Thoracic aorta (tissue), 2 donors: ENCODE data around the gene RASAL2. TPM values are rescaled to one million over a fixed set of nuclear protein-coding genes. Genes with fewer than 3 reads are reported as not detected.
"Not testable (repeated sequence)": the region's sequence is repeated elsewhere in the genome, so short reads cannot be mapped to it uniquely, and the experiment has no call there.

Source experiments
- ATAC-seq: fragments of 150-250 bp; one replicate; pipeline ENCODE4 v1.8.0; 2017; ENCODE audit warnings: low read depth; ENCODE audit not compliant: insufficient number of reproducible peaks, low FRiP score
- DNase-seq: peaks from one replicate; pipeline ENCODE4 v3.0.0-alpha.2; 2020; ENCODE audit warnings: low spot score
- H3K27ac ChIP-seq, 2 donors: fragments of 200-600 bp; sonication (generic); 1 replicate in 1 of 2; 2 replicates in 1 of 2; pipeline ENCODE4 v1.5.1; 2016; ENCODE audit warnings: mild to moderate bottlenecking in 2 of 2, moderate library complexity in 2 of 2
- H3K27me3 ChIP-seq: fragments of 200-600 bp; sonication (generic); replicated peaks from 2 replicates; pipeline ENCODE4 v1.6.0; 2016; ENCODE audit warnings: mild to moderate bottlenecking; ENCODE audit not compliant: insufficient read depth
- H3K36me3 ChIP-seq: fragments of 200-600 bp; sonication (generic); one replicate; pipeline ENCODE4 v1.5.1; 2016
- H3K4me1 ChIP-seq, 2 donors: fragments of 200-600 bp; sonication (generic); 1 replicate in 1 of 2; 2 replicates in 1 of 2; pipeline versions ENCODE4 v1.5.1 to v1.6.0; 2016; ENCODE audit warnings: low read depth in 2 of 2, mild to moderate bottlenecking in 1 of 2; ENCODE audit not compliant: control insufficient read depth in 1 of 2
- H3K4me3 ChIP-seq: fragments of 200-600 bp; sonication (generic); 2 replicates; pipeline ENCODE4 v1.5.1; 2016; ENCODE audit warnings: mild to moderate bottlenecking
- H3K9me3 ChIP-seq: fragments of 200-600 bp; sonication (generic); 2 replicates; pipeline ENCODE4 v1.5.1; 2016
- CTCF ChIP-seq: fragments of 200-600 bp; sonication (generic); IDR thresholded peaks from one replicate; pipeline ENCODE4 v1.5.1; 2019; ENCODE audit warnings: antibody characterized with exemption
- total RNA-seq, 2 donors: library from RNA; depleted of rRNA; stranded (reverse); fragments of >200 nt; gene quantifications; one replicate each; pipeline versions ENCODE4 v1.1.0 to v1.2.3, GENCODE V29; 2016

Gene RASAL2
- total RNA-seq, 2 donors from 2014 or later = 38.0 to 45.1 TPM

- no peak overlapping the region for H3K4me3 ChIP-seq
- DNase-seq (no peak), ATAC-seq (no peak)
- H3K36me3 ChIP-seq = no peaks in the 10 kb centered on the region
- H3K4me1 ChIP-seq = peaks cover 16 to 18% of the 10 kb centered on the region in 2 donors
- no peak overlapping the region for H3K27ac ChIP-seq
- no peaks in the 10 kb centered on the region for H3K9me3 ChIP-seq
- no peaks in the 10 kb centered on the region for H3K27me3 ChIP-seq
- no peak for TF ChIP-seq CTCF
These were observed 5.3 kb upstream of the RASAL2 start for GRCh38 chr1:178088651-178089050.

GRCh38 chr1:178091454-178091853 lies 2.5 kb upstream of the RASAL2 start:
- H3K36me3 ChIP-seq, H3K9me3 ChIP-seq, H3K27me3 ChIP-seq, H3K4me3 ChIP-seq, H3K27ac ChIP-seq, ATAC-seq, DNase-seq: not testable (repeated sequence)
- peaks cover 12 to 19% of the 10 kb centered on the region in 2 donors for H3K4me1 ChIP-seq

- ATAC-seq (no peak), DNase-seq (no peak)
- Histone ChIP-seq H3K4me3 (no peak overlapping the region), H3K27ac (peak overlapping the region in 1 of 2 donors; percentile 94), H3K9me3 (no peaks in the 10 kb centered on the region), H3K4me1 (peaks cover 11 to 17% of the 10 kb centered on the region in 2 donors), H3K36me3 (no peaks in the 10 kb centered on the region), H3K27me3 (no peaks in the 10 kb centered on the region)
- TF ChIP-seq CTCF = no peak
These were observed 1.7 kb upstream of the RASAL2 start for GRCh38 chr1:178091986-178092745.

GRCh38 chr1:178092878-178093493 lies 918 bp upstream of the RASAL2 start:
- Histone ChIP-seq H3K4me1 (peaks cover 17 to 23% of the 10 kb centered on the region in 2 donors), H3K9me3 (no peaks in the 10 kb centered on the region), H3K27me3 (no peaks in the 10 kb centered on the region), H3K36me3 (no peaks in the 10 kb centered on the region), H3K27ac (peak overlapping the region; percentile 69 to 94), H3K4me3 (peak overlapping the region; percentile 95)
- DNase-seq = peak; percentile 3
- ATAC-seq = no peak
- TF ChIP-seq CTCF = no peak

- peak overlapping the region; percentile 95 for H3K4me3 ChIP-seq
- H3K4me1 ChIP-seq = peaks cover 20 to 28% of the 10 kb centered on the region in 2 donors
- H3K9me3 ChIP-seq = no peaks in the 10 kb centered on the region
- peak; percentile 61 for DNase-seq
- peak overlapping the region; percentile 85 to 94 for H3K27ac ChIP-seq
- TF ChIP-seq CTCF = no peak
- H3K36me3 ChIP-seq = no peaks in the 10 kb centered on the region
- peak; percentile 87 for ATAC-seq
- no peaks in the 10 kb centered on the region for H3K27me3 ChIP-seq
These were observed 382 bp upstream of the RASAL2 start for GRCh38 chr1:178093494-178093950.
